Middle frontal gyrus (tissue), 1 donor: Measurements from ENCODE around the gene RBKS.

Source experiments
- DNase-seq: peaks from one replicate; pipeline ENCODE4 v3.0.0-alpha.2; 2015; ENCODE audit warnings: low spot score; ENCODE audit errors: extremely low spot score

Gene RBKS

DNA sequence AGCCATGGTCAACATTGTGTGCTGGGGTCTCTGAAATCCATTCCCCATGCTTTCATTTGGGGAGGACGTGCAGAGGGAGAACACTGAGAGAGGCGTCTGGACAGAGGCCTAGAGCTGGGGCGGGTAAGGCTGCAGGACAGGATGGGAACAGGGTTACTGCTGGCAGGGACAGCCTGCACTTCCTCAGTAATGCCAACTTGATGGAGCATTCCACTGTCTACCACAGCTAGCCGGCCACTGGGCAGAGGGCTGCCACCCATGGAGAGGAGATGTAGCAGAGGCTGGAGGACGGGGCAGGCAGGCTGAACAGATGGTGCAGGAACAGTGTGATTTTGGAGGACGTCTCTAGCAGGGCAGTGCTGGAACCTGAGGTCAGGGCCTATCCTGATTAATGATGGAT, 89.3 kb downstream of the RBKS start:
- no peak for DNase-seq

- no peak for DNase-seq
Measured at GRCh38 chr2:27799646-27800010, 90.6 kb downstream of the RBKS start.

GRCh38 chr2:27798948-27799645, 91.1 kb downstream of the RBKS start:
- DNase-seq = no peak

DNA sequence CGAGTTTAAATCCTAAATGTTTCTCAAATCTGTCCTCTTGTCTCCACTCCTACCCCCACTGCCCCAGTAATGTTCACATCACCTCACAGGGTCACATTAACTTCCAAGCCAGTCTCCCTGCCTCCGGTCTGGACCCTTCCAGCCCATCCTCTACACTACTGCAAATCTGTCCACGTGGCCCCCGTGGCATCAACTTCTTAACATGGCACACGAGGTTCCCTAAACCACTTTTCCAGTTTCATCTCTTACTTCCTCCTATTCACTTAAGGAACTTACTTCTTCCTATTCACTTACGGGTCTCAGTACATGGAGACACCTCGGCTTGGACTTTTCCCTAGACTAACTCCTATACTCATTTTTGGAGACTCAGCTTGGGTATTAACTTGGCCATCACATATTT, 91.7 kb downstream of the RBKS start:
- no peak for DNase-seq

- DNase-seq = no peak
Measured at GRCh38 chr2:27797841-27798240, 92.3 kb downstream of the RBKS start.

DNA sequence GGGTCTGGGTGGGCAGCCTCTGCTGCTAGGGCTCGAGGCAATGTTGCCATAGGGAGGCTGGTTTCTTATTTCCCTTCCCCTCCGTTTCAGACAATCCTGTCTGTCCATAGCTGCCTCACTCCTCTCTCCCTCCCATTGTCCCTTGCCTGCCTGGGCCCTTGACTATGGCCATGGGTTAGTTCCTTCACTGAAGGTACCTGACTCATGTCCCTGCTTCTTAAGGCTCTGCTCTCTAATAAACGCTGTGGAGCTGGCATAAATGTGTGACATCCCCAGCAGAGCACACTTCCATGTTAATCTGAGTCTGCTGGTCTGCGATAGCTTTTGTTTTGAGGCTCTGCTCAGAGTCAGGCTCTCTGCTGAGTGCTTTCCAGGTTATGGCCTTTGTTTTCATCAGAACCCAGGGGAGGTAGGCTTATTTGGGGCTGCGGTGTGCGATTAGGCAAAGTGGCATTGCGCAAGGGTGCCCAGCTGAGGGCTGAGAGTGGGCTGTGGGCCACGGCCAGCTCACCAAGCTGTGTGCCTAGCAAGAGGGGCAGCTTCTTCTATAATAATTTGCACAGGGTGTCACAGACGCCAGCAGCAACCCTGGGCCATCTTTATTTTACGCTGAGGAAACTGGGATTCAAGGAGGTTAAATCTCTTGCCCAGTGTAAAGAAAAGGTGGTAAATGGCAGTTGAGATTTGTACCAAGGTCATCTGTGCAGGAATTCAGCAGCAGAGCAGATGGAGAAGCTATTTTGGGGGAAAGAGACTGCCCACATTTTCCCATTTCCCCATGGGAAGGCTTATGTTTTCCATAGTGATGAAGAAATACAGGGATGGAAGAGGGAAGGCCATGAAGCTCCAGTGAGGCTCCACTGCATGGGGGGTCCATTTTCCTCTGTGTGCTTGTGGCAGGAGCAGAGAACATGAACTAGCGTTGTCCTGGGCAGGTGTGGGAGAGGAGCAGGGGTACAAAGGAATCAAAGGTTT, 93.1 kb downstream of the RBKS start:
- DNase-seq = no peak

GRCh38 chr2:27795868-27796277, 94.3 kb downstream of the RBKS start:
- no peak for DNase-seq

DNA sequence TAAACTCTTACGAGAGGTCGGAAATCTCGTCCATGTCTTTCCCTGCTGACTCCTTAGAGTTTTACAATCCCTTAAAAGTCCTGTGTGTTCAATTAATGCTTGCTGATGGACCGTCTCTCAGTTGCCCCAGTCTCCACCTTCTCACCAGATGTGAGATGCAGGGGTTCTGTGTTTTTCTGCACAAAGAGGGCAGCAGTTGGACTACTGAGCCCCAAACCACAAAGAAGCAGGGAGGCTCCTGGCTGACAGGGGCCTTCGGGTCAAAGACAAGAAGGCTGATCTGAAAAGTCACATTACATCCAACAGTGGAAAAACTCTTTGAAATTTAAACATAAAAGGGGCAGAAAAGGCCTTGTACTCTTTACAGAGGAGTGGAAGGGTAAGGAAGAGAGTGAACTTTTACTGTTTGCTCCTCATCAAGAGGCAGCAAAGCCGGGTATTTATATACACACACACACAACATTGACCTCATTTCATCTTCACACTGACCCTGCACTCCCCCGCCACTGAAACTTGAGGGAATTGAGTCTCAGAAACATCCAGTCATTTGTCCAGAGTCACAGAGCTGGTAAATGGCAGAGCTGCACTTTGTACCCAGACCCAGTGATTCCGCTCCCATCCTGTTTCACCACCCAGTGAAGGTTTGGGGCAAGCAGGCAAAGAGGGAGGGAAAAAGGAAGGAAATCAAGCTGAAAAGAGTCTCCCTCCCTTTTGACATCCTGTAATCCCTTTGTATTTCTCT, 94.9 kb downstream of the RBKS start:
- no peak for DNase-seq

GRCh38 chr2:27792759-27793158, 97.4 kb downstream of the RBKS start:
- DNase-seq = no peak

GRCh38 chr2:27790796-27791195, 99.4 kb downstream of the RBKS start:
- DNase-seq = no peak

DNA sequence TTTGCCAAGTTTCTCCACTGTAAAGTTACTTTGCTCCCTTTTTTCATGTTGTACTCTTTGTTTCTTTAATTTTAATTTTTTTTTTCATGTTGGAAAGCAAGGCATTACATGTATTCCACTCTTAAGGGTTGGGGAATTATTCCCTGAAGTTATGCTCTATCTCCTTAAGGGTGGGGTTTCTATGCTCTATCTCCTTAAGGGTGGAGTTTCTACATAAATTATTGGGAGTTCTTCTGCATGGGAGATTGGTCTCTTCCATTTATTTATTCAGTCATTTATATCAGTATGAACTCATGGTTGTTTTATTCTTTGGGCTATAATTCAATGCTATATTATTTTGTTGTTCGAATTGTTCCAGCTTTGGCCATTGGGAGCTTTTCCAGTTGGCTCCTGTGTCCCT, 107.5 kb downstream of the RBKS start:
- DNase-seq = no peak

DNA sequence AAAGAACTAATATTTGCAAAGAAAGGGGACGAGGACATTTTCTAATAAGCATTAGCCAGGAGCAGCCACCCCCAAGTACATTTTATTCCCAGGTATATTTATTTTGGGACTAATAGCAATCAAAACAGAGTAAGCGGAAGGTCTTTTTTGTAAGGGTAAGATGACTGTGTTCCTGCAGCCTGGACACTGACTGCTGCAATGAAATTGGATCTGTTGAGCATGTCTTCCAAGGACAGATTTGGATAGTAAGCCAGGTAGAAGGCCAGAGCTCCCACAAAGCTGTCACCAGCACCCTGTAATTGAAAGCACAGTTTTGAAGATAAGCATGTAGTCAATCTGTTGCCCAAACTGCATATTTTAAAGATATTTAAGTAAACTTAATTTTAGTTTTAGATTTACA, 108.7 kb downstream of the RBKS start:
- DNase-seq = no peak

- DNase-seq = no peak
Measured at GRCh38 chr2:27779417-27780055, 110.7 kb downstream of the RBKS start.

GRCh38 chr2:27776696-27777095, 113.5 kb downstream of the RBKS start:
- no peak for DNase-seq

DNA sequence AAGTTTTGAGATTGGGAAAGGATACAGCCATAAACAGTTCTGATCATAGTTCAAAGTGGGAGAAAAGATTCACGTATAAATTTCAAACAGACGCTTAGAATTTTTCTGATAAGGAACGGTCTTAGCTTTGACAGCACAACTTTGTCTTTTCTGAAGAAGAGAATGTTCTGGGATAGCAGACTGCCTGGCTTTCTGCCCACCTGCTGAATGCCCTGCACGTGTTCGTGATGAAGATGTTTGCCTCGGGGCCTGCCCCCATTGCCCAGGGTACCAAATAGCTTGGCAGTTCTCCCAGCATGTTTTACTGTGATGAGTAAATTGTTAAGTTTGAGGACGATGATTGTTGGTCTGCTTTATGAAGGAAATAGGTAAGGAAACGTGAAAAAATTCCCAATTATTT, 114.1 kb downstream of the RBKS start:
- DNase-seq = no peak

- no peak for DNase-seq
Measured at GRCh38 chr2:27773959-27774358, 116.2 kb downstream of the RBKS start.

DNA sequence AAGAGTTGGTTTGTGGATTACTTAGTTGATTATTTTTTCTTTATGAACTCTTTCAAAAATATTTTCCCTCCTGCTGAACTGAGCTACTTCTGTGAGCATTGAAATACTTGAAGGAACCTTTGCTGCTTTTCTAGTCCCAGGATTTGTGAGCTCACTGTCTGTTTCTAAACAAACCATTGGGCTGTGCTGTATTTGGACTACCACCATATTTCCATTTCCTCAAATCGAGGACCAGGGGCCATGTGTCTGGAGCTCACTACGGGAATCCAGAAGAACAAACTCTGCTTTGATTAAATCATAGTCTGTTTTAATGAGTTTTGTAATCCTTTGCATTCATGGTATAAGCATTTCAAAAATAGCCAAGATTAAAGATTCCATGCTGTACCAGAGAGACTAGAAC, 117.4 kb downstream of the RBKS start:
- no peak for DNase-seq

DNA sequence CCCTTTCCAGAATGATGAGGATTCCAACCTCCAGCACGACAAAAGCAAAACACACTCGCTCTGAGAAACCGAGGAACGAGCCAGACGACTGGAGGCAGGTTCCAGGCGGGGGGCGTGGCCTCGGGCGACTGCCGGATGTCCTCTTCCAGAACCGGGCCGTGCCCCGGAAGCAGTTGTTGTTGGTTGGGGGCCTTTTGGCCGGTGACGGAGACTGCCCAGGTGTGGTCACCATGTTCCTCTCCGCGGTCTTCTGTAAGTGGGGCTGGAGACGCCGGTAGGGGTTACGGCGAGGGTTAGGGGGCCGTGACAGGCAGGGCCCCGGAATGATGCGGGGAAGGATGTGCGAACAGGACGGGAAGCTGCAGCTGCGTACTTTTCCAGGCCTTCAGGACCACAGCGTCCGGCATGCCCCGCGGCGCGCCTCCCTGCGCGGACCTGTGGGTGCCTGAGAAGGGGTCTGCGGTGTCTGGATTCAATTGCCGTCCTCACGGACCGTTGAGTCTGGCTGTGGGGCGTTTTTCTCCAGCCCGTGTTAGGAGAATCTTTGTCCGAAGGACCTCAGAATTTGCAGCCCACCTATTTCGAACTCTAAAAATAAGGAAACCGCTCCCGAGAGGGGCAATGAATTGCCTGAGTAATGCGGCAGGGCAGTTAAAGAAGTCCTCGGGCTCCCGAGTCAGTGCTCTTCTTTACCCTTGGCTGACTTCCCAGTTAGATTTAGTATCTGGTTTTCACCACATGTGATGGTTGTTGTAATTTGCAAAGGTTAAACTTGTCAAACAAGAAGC, 118.4 kb downstream of the RBKS start, which contains the start of gene MRPL33:
TSS of gene MRPL33 (plus strand) at position 172 of the 788 bp plus-strand sequence. CDS start at position 231, 59 bp downstream.
- DNase-seq = peak; percentile 89

DNA sequence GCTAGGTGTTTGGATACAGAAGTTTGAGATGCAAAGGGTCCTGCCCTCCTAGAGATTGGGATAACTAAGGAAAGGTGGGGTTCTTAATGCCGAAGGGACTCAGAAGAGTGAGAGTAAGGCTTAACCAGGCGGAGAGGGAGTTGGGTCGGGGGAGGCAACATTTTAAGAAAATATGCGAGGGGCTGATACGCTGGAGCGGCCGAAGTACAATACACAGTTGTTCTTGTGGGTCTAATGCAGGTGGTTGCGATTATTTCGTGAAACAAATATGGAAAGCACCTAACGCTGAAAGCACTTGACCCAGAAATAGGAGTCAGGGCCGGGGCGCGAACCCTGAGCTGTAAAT, 119.0 kb downstream of the RBKS start:
- no peak for DNase-seq

GRCh38 chr2:27766287-27766661, 123.9 kb downstream of the RBKS start:
- DNase-seq = no peak
